ENCODE data around the gene MCEE.

The MCEE gene

GRCh38 chr2:71154798-71155197 lies 24.8 kb upstream of the MCEE start:
- no peak overlapping the region for H3K27ac ChIP-seq (replicated peaks)
- TF ChIP-seq, protein P1, sequence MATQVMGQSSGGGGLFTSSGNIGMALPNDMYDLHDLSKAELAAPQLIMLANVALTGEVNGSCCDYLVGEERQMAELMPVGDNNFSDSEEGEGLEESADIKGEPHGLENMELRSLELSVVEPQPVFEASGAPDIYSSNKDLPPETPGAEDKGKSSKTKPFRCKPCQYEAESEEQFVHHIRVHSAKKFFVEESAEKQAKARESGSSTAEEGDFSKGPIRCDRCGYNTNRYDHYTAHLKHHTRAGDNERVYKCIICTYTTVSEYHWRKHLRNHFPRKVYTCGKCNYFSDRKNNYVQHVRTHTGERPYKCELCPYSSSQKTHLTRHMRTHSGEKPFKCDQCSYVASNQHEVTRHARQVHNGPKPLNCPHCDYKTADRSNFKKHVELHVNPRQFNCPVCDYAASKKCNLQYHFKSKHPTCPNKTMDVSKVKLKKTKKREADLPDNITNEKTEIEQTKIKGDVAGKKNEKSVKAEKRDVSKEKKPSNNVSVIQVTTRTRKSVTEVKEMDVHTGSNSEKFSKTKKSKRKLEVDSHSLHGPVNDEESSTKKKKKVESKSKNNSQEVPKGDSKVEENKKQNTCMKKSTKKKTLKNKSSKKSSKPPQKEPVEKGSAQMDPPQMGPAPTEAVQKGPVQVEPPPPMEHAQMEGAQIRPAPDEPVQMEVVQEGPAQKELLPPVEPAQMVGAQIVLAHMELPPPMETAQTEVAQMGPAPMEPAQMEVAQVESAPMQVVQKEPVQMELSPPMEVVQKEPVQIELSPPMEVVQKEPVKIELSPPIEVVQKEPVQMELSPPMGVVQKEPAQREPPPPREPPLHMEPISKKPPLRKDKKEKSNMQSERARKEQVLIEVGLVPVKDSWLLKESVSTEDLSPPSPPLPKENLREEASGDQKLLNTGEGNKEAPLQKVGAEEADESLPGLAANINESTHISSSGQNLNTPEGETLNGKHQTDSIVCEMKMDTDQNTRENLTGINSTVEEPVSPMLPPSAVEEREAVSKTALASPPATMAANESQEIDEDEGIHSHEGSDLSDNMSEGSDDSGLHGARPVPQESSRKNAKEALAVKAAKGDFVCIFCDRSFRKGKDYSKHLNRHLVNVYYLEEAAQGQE (IDR thresholded peaks at IDR 0.05; ENCODE audit: insufficient replicate concordance, low read depth) = no peak
- no peak for TF ChIP-seq POLR2AphosphoS5 (IDR thresholded peaks at IDR 0.05; ENCODE audit: low read depth)
- no peak for TF ChIP-seq SPI1 (IDR thresholded peaks at IDR 0.05; ENCODE audit: borderline replicate concordance, low read depth)
- TF ChIP-seq CTCF (IDR thresholded peaks at IDR 0.05; ENCODE audit: insufficient read depth, low read length) = peak; percentile 21
- TF ChIP-seq GABPA (IDR thresholded peaks at IDR 0.05; ENCODE audit: low read depth) = no peak
- no peak overlapping the region for H3K4me3 ChIP-seq (replicated peaks; ENCODE audit: insufficient read depth, low read length)
- H3K27me3 ChIP-seq (ENCODE audit: insufficient read depth, poor library complexity, severe bottlenecking) = no peaks in the 10 kb centered on the region
- peak in 1 of 2 experiments; percentile 65 for DNase-seq (ENCODE audit: low read depth in 1 of 2, low spot score in 1 of 2)

DNA sequence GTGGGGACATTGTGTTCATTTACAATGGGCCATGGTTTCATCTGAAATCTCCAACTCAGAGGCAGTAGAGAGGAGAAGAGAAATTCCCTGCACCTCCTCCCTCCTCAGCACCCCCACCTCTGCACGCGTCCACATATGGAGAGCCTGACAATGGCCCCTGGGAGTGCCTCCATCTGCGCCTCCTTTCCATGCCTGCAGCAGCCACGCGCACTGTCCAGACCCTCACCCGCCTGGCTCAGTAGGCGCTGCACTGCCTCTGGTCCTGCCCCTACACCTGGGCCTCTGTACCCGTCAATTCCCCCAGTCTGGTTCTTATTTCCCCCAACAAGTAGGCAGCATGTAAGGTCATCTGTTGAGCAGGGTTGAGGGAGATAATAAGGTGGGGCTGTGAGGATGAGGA lies 24.2 kb upstream of the MCEE start:
- Histone ChIP-seq H3K4me3 (replicated peaks; ENCODE audit: insufficient read depth, low read length) (no peak overlapping the region), H3K27me3 (ENCODE audit: insufficient read depth, poor library complexity, severe bottlenecking) (no peaks in the 10 kb centered on the region), H3K27ac (replicated peaks) (no peak overlapping the region)
- DNase-seq (ENCODE audit: low read depth in 1 of 2, low spot score in 1 of 2) = no peak
- TF ChIP-seq POLR2AphosphoS5 (IDR thresholded peaks at IDR 0.05; ENCODE audit: low read depth) (no peak), SPI1 (IDR thresholded peaks at IDR 0.05; ENCODE audit: borderline replicate concordance, low read depth) (no peak)
- TF ChIP-seq, protein P1 (IDR thresholded peaks at IDR 0.05; ENCODE audit: insufficient replicate concordance, low read depth) = no peak

- Histone ChIP-seq H3K27me3 (ENCODE audit: insufficient read depth, poor library complexity, severe bottlenecking) (no peaks in the 10 kb centered on the region), H3K4me3 (replicated peaks; ENCODE audit: insufficient read depth, low read length) (no peak overlapping the region), H3K27ac (replicated peaks) (no peak overlapping the region)
- DNase-seq (ENCODE audit: low read depth in 1 of 2, low spot score in 1 of 2) = no peak
- TF ChIP-seq, protein P1 (IDR thresholded peaks at IDR 0.05; ENCODE audit: insufficient replicate concordance, low read depth) = no peak
- no peak for TF ChIP-seq POLR2AphosphoS5 (IDR thresholded peaks at IDR 0.05; ENCODE audit: low read depth)
- TF ChIP-seq CTCF (IDR thresholded peaks at IDR 0.05; ENCODE audit: insufficient read depth, low read length) = no peak
- no peak for TF ChIP-seq SPI1 (IDR thresholded peaks at IDR 0.05; ENCODE audit: borderline replicate concordance, low read depth)
- TF ChIP-seq GABPA (IDR thresholded peaks at IDR 0.05; ENCODE audit: low read depth) = no peak
Observed at GRCh38 chr2:71153585-71154224, 23.7 kb upstream of the MCEE start.
